Measurements from ENCODE around the gene SSBP3.

DNA sequence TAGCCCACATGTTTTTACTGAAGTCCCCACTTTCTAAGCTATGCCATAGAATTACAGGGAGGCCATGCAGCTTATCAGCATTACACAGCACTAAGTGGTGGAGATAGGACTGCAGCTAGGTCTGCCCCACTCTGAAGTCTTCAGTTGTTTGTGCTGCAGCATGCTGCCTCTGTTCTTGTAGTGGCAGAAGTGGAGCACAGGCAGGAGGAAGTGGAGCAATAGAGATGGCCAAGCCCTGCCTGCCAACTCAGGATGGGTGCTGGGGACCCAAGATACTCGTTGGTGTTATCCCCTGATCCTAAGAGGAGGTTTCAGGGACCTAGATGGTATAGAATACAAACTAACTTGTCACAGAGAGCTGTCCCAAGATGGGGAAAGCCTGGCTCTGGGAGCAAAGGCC is 193.3 kb downstream of the SSBP3 start:
- TF ChIP-seq, protein P1, sequence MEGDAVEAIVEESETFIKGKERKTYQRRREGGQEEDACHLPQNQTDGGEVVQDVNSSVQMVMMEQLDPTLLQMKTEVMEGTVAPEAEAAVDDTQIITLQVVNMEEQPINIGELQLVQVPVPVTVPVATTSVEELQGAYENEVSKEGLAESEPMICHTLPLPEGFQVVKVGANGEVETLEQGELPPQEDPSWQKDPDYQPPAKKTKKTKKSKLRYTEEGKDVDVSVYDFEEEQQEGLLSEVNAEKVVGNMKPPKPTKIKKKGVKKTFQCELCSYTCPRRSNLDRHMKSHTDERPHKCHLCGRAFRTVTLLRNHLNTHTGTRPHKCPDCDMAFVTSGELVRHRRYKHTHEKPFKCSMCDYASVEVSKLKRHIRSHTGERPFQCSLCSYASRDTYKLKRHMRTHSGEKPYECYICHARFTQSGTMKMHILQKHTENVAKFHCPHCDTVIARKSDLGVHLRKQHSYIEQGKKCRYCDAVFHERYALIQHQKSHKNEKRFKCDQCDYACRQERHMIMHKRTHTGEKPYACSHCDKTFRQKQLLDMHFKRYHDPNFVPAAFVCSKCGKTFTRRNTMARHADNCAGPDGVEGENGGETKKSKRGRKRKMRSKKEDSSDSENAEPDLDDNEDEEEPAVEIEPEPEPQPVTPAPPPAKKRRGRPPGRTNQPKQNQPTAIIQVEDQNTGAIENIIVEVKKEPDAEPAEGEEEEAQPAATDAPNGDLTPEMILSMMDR (IDR thresholded peaks at IDR 0.05), result no peak
- TF ChIP-seq EP300 (IDR thresholded peaks at IDR 0.05; ENCODE audit: low read depth) (no peak), POLR2A (IDR thresholded peaks at IDR 0.05) (no peak), POLR2AphosphoS5 (IDR thresholded peaks at IDR 0.05) (no peak)
